GM23338 (cell line): Measurements from ENCODE around the gene TMED10.

Source experiments
- CREB1 ChIP-seq: fragments of 250-450 bp; sonication (Bioruptor Pico); IDR thresholded peaks from 2 replicates; pipeline ENCODE4 v1.5.0; 2020; ENCODE audit warnings: low read depth, mild to moderate bottlenecking, moderate library complexity
- CTCF ChIP-seq, 2 experiments: fragments of 200-600 bp in 1 of 2; sonication (generic) in 1 of 2; conservative IDR thresholded peaks; 2 replicates each; pipeline versions ENCODE4 v1.5.1 to v1.6.1; 2016 to 2017; ENCODE audit warnings: antibody characterized with exemption in 2 of 2, low read depth in 2 of 2, mild to moderate bottlenecking in 2 of 2, moderate library complexity in 1 of 2
- ETS1 ChIP-seq: IDR thresholded peaks from 2 replicates; pipeline ENCODE4 v1.6.1; 2016; ENCODE audit warnings: antibody characterized with exemption
- EZH2 ChIP-seq: fragments of 200-600 bp; sonication (generic); IDR thresholded peaks from one replicate; pipeline ENCODE4 v1.8.0; 2017; ENCODE audit warnings: antibody characterized with exemption, mild to moderate bottlenecking, low read depth; ENCODE audit not compliant: unreplicated experiment
- EZH2phosphoT487 ChIP-seq: fragments of 200-600 bp; sonication (generic); IDR thresholded peaks from one replicate; pipeline ENCODE4 v1.8.1; 2018; ENCODE audit warnings: antibody characterized with exemption; ENCODE audit not compliant: unreplicated experiment
- JUNB ChIP-seq: IDR thresholded peaks from one replicate; pipeline ENCODE4 v1.6.1; 2016; ENCODE audit warnings: antibody characterized with exemption; ENCODE audit not compliant: unreplicated experiment
- POLR2AphosphoS5 ChIP-seq: IDR thresholded peaks from 2 replicates; pipeline ENCODE4 v1.6.1; 2016; ENCODE audit warnings: antibody characterized with exemption, low read depth
- REST ChIP-seq: IDR thresholded peaks from one replicate; pipeline ENCODE4 v1.6.1; 2018; ENCODE audit warnings: antibody characterized with exemption; ENCODE audit not compliant: unreplicated experiment
- STAT1 ChIP-seq: IDR thresholded peaks from one replicate; pipeline ENCODE4 v1.6.1; 2016; ENCODE audit warnings: antibody characterized with exemption; ENCODE audit not compliant: unreplicated experiment
- ZNF114 ChIP-seq: fragments of 250-450 bp; sonication (Bioruptor Pico); IDR thresholded peaks from 2 replicates; pipeline ENCODE4 v1.5.0; 2020; ENCODE audit warnings: mild to moderate bottlenecking, moderate library complexity
- ZNF331 ChIP-seq: fragments of 250-450 bp; sonication (Bioruptor Pico); IDR thresholded peaks from 2 replicates; pipeline ENCODE4 v1.5.0; 2020; ENCODE audit warnings: low read depth, mild to moderate bottlenecking, moderate library complexity
- ZNF462 ChIP-seq: fragments of 250-450 bp; sonication (Bioruptor Pico); IDR thresholded peaks from 2 replicates; pipeline ENCODE4 v1.5.0; 2020; ENCODE audit warnings: mild to moderate bottlenecking, moderate library complexity

- TF ChIP-seq EZH2 = no peak
- no peak for TF ChIP-seq CTCF (conservative IDR thresholded peaks at IDR 0.05; ENCODE audit: low read depth in 2 of 2)
- TF ChIP-seq REST = no peak
- TF ChIP-seq POLR2AphosphoS5 = no peak
- TF ChIP-seq EZH2phosphoT487 = no peak
- TF ChIP-seq ZNF114 (CRISPR knock-in tag) = no peak
- TF ChIP-seq ZNF331 = no peak
- TF ChIP-seq JUNB = no peak
- TF ChIP-seq CREB1 = no peak
- no peak for TF ChIP-seq ETS1
- no peak for TF ChIP-seq STAT1
- no peak for TF ChIP-seq ZNF462
These were observed 41.2 kb upstream of the TMED10 start for GRCh38 chr14:75217508-75218206.
